ENCODE measurements around the gene PAX9.
"Not testable (repeated sequence)": the region's sequence is repeated elsewhere in the genome, so short reads cannot be mapped to it uniquely, and the experiment has no call there.

PAX9 gene

DNA sequence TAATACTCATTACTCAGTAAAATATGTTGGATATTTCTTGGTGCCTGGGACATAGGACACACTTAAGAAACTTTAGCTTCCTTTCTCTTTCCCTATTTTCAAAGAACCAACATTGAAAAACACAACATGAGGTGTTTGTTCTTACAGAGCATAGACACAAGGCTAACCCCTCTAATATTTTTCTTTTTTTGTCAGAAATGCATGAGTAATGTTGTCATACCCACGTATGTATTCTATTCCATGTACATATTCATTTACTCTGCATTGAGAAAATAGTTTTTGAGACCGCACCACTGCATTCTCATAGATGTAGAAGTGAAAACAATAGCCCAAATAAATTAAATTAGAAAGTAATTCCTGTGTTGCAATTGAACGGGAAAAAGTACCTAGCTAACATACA lies 13.0 kb downstream of the PAX9 start:
- DNase-seq (ENCODE audit: low read depth), result no peak

DNA sequence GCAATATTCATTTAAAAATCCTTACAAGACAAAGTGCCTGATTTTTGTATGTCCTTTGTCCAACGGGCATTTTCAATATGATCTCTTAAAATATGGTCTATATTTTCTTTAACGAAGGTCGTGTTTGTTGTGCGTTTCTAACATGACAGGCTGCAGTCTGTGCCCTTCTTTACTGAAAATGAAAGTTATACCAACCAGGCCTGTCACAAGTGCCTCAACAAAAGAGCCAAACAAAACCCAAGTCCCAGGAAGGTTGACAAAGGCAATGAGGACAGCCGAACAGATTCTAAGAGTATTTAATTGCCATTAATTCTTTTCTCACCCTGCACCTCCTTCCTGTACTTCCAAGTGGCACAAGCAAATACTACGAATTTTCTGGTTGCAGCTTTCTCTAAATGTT lies 13.9 kb downstream of the PAX9 start:
- no peak for DNase-seq (ENCODE audit: low read depth)

DNA sequence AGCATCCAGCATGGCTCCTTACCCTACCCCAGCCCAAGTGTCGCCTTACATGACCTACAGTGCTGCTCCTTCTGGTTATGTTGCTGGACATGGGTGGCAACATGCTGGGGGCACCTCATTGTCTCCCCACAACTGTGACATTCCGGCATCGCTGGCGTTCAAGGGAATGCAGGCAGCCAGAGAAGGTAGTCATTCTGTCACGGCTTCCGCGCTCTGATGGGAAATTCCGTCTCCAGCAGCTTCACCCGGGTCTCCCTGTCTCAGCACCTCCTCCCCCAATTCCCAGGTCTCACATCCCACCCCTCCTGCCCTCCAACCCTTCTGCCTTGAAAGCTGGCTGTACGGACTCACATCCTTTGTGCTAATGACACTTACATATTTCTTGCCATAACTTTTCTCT lies 14.6 kb downstream of the PAX9 start:
- DNase-seq (ENCODE audit: low read depth), result no peak

DNA sequence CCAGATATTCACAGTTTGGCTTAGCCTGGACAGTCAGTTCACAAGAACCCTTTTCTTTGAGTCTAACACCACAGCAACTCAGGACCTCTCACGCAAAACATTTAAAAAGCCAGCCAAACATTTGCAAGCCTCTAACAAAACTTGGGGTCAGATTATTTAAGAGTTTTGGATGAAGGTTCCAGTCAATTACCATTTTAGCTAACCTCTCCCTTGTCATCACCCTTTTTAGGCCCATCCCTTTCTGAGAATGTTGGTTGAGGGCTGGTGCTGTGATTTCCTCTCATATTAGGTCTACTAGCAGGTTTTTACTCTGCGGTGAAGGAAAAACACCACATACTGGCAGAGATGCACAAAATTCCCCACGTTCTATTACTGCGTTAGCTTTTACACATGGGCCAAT lies 20.7 kb downstream of the PAX9 start:
- DNase-seq (ENCODE audit: low read depth), result no peak

DNA sequence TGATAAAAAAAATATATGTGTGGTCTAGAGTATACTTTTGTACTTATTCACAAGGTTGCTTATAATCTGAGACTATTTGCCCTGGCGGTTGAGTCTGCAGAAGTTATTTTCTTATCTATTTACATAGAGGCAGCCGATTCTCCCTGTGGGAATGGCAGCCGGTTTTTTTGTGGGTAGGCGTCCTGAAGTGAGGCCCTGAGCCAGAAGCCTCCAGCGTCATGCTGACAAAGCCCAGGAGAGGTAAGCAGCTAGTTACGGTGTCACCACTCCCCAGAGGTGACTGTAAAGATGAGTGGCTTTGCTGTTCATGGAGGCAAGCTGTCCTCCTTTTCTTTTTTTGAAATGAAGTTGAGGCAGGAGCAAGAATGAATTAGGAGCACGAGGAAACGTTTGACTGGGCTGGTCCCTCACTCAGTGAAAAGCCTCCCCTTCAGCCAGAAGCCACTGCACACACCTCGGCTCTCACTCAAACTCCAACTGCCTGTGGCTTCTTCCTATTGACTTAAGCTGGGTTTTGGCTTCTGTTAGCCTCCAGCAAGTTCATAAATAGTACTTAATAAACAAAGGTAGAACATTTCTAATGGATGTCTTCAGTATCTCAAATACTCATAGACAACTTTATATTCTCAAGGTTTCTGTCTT lies 21.5 kb downstream of the PAX9 start:
- DNase-seq (ENCODE audit: low read depth), result no peak

DNA sequence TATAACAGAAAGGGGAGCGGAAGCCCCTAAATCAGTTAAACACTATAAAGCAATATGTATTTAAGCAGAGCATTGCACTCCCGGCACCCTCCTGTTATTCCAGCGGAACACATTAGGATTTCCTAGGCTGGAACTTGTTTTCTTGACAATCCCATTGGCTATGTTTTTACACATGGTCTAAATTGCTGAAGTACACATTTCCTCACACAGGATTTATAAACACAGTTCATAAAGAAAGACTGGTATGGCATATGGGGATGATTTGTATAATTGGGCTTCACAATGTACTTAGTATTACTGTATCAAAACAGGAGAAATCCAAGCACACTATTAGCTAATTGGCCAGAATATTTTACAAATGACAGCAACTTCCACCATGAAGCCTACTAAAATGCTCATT lies 23.3 kb downstream of the PAX9 start:
- DNase-seq (ENCODE audit: low read depth), result no peak

DNA sequence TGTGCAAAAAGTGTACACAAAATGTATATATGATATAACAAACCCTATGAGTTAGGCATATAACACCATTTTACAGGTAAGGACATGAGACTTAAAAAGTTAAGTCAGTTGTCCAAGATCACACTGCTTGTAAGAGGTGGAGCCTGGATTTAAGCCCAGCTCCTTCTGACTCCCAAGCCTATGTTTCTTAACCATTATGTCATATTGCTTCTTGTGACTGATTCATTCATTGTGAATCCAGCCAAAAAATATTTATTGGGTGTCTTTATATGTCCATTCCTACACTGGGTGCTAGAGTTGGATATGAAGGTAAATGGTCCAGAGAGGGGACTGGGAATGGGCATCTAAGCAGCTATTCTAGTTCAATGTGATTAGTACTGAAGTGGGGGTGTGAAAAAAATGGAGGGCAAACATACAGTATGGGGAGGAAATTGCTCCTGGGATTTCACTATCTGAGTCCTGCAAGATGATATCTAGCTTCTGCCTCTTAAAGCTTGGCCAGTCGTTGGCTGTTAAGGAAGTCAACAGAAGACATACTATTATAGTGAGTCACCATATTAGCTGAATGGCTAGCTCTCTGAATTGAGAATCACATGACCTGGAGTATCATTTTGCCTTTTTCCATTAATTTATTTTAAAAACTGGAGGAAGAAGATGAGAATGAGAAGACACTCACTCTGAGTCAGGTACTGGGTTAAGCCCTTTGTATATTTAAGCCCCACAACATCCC lies 28.8 kb downstream of the PAX9 start:
- no peak for DNase-seq (ENCODE audit: low read depth)

DNA sequence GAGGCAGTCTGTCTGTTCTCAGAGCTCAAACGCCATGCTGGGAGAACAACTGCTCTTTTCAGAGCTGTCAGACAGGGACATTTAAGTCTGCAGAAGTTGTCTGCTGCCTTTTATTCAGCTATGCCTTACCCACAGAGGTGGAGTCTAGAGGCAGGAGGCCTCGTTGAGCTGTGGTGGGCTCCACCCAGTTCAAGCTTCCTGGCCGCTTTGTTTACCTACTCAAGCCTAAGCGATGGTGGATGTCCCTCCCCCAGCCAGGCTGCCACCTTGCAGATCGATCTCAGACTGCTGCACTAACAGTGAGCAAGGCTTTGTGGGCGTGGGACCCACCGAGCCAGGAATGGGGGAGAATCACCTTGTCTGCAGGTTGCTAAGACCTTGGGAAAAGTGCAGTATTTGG lies 37.8 kb downstream of the PAX9 start:
- DNase-seq (ENCODE audit: low read depth), result not testable (repeated sequence)

DNA sequence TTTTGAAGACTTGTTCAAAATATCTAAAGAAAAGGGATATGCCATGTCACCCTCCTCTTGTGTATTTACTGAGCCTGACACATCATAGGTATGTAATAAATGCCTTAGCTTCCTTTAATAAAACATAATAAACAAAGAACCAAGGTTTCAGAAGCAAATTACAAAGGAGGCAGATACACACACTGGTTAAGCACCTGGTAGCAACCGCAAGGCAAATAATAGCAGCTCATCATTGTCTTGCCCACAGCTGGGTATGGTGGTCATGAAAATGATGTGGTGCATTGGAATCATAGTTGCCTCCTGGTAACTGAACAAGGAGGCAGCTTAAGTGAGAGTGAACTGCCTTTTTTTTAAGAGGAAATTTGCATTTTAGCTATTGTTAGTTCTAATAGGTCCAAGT lies 39.0 kb downstream of the PAX9 start:
- no peak for DNase-seq (ENCODE audit: low read depth)

DNA sequence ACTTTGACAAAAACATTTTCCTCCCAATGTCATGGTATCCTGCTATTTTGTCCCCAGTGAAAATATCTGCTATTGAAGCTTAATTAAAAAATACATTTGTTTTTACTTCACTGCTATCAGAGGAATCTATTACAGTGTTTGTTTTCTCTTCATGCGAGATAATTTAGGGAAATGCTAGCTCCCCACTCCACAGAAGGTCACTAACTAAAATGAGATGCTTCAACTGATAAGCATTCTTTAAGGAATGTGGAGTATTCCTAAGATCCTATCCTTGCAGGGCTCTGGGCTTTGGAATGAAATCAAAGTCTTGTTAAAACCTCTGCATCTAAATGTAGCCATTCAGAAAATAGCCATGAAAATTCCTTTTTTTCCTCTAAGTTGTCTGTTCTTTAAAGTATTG lies 39.5 kb downstream of the PAX9 start:
- DNase-seq (ENCODE audit: low read depth), result no peak

DNA sequence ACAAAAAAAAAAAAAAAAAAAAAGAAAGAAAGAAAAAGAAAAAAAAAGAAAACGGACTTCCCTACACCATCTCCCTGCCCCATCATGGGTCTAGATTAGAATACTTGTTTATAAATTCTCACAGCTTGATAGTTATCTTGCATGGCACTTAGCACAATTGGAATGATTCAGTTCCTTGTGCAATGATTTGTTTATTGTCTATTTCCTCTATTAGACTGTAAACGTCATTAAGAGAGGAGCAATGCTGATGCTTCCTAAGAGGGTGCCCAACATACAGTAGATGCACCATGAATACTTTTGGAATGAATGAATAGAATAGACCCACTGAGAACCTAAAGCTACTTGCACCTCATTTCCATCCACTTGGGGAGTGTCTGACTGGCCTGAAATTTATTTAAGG lies 40.8 kb downstream of the PAX9 start:
- DNase-seq (ENCODE audit: low read depth), result no peak

DNA sequence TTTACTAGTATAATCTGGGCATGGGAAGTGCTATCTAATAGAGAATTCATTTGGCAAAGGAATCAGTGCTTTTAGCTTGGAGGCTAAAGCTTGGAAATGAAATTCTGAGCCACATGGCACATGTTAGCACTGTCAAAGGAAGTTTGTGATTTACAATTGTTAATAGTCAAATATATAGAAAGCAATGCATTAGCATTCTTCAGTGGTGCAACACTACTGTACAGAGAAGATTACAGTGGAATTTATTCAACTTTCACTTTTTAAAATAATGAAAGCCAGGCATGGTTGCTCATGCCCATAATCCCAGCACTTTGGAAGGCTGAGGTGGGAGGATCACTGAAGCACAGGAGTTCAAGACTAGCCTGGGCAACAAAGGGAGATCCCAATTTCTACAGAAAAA lies 45.9 kb downstream of the PAX9 start:
- DNase-seq (ENCODE audit: low read depth), result no peak

DNA sequence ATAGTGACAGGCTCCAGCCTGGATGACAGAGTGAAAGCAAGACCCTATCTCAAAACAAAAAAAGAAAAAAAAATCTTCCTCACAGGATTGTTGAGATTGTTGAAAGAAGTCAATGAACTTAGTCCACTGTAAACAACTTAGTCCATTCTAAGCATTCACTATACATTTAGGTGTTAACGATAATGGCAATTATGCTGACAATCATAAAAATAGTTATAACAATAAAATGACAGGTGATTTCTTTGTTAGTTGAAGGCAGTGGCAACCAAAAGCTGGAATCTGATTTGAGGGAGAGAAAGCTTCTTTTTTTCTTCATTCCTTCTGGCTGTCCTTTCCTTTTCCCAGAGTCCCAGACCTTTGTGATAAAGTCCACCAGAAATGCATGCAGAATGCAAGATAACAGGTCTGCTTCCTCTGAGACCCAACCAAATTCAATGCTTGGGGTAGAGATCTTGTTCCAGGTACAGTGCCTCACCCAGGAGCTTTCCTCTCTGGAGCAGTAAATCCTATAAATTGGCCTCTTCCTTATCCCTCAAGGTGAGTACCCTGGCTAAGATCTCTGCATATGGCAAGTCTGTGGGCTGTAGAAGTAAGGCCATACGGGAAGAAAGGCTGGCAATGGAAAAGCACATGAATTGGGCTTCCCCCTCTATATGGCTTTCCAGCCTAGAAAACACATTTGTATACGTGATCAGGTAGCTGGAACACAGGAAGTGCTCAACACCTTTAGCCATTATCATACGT lies 52.5 kb downstream of the PAX9 start:
- DNase-seq (ENCODE audit: low read depth), result no peak

DNA sequence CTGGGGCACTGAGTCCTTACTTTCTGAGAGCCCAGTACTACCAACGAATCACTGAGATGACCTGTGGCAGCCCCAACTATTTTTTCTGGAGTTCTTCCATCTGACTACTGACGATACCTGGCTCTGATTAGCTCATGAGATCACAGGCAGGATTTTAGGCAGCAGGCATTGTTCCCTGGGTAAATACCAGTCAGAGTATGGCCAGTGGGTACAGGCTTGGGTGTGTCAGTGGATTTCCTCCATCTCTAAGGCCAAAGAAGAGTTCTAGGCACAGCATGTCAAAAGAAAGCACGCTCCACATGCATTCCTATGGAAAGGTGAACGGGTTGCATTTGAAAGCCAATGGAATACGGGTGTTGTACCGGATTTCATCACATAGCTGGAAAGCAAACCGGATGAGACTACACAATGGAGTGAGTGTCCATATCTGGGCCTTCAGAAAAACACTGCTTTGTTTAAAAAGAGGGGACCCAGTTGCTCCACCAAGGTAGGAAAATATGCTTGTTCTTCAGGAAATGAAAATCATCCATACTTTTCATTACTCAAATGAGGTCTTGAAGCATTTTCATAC lies 55.0 kb downstream of the PAX9 start:
- no peak for DNase-seq (ENCODE audit: low read depth)

DNA sequence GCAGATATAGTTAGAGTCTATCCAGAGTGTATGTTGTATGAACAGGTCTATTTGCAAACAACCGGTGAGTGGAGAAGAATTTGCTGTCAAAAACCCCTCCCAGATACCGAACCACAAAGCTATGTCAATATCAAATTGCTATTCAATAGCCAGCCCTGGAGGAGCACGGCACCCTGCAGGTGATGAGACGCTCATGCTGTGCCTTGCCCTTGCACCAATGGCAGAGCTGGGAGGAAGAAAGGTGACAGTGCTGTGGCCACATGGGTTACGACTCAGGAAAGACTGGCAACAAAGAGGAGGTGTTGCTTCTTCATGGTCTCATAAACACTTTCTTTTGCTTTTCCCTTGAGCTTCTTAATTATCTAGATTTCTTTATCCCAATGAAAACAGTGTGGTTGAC lies 55.7 kb downstream of the PAX9 start:
- DNase-seq (ENCODE audit: low read depth), result no peak

DNA sequence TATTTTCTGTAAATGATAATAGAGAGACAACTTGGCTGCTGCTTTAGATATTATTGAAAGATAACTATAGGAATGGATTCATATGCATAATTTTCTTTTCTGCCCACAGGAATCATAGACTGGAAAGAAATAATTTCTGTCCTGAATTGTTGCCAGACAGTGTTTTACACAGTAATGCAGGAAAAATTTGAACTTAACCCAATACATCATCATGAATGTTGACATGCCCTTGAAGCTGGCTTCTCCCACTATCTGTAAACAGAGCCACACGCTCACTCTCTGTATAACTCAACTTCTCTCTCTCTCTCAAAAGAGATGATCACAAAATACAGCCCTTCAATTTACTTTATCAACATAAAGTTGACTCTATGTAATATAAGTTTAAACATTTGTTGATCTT lies 56.6 kb downstream of the PAX9 start:
- no peak for DNase-seq (ENCODE audit: low read depth)

DNA sequence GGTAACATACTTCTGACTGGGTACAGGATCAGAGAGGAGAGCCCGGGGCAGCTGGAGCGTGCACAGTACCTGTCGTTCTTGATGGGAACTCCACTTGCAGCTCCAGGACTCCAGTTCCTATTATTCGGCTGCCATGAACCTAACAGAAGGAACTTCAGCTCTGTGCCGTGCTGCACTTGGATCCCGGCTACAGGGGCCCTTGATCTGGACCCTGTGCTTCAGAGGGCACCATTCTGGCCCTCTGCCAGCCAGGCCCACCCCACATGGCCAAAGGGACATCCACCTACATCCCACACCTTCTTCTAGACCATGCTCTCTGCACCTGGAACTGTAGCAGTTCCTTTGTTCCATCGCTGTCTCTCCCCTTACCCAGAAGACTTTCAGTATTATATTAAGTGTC lies 58.2 kb downstream of the PAX9 start:
- no peak for DNase-seq (ENCODE audit: low read depth)

DNA sequence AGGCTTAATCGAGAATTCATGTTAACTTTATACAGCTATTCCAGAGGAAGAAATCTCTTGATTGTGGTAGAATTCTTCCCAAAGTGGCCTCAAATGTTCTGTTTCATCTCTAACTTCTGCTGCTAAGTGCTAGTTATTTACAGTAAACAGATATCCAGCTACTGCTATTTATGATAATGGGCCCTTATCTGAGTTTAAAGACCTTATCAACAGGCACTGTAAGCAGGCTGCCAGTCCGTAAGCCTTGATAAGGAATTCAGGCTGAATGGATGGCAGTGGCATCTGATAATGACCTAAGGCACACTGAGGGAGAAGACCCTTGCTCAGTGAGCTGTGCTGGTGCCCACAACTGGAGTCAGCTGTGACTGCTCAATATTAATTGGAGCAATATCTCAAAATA lies 59.0 kb downstream of the PAX9 start:
- DNase-seq (ENCODE audit: low read depth), result no peak

DNA sequence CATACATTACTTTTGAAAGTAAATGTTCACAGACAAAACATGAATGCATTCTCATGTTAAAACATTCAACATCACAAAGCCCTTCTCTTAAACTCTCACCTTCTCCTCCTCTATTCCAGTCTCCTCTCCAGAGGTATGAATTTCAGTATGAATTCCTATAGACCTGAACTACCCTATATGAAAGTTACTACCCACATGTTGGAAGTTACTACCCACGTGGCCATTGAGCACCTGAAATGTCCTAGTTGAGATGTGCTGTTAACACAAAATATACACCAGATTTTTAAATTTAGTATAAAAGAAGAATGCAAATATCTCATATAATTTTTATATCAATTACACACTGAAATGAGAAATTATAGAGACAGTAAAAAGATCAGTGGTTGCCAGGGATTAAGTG lies 60.2 kb downstream of the PAX9 start:
- no peak for DNase-seq (ENCODE audit: low read depth)

DNA sequence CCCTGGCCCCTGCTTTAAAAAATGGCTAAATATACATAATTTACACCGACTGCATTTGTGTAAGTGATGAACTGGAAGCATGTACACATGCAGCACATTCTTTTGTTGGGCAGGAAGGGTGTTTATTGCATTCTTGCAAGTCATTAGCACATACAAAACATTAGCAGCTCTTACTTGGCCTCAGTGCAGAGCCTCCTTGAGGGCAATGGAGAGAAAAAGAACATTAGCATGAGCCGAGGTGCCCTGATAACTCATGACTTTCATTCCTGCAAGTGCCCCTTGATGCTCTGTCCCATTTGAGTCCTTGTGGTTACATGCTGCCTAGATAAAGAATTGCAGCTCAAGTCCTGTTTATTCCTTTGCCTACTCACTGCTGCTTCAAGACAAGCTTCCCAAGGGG lies 61.9 kb downstream of the PAX9 start:
- no peak for DNase-seq (ENCODE audit: low read depth)

DNA sequence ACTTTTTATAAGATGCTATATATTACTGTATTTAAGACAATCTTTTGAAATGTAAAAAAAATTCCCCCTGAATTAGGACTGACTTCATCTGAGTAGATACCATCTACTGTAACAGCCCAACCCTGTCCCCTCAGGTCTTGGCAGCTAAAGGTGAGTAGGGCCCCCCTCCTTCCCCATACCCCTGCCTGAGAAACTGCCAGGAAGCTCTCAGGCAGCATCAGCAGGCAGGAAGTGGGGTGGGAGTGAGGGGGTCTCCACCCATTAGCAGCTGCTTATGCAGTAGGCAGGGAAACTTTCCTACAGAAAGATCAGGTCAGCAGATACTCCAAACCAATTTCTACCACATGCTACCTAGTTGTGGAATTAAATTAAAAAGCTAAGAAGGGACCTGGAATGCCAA lies 62.5 kb downstream of the PAX9 start:
- no peak for DNase-seq (ENCODE audit: low read depth)

DNA sequence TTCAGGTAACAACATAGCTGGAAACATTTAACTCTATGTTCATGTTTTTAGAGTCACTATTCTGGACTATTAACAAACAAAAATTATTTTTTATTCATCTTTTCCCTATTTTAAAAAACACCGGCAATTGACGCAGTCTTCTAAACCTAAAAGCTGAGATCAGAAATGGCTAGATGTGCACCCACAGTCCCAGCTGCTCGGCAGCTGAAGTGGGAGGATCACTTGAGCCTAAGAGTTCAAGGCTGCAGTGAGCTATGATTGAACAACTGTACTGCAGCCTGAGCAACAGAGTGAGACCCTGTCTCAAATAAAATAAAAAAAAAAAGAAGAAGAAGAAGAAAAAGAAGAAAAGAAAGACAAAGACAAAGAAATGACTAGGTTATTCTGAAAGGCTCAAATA lies 64.5 kb downstream of the PAX9 start:
- DNase-seq (ENCODE audit: low read depth), result no peak
